Endothelial cell (in vitro differentiated cells): Measurements from ENCODE around the gene WDR93. TPM values are rescaled to one million over a fixed set of nuclear protein-coding genes. Genes with fewer than 3 reads are reported as not detected.

ENCODE experiments used
- DNase-seq: peaks from one replicate; pipeline ENCODE4 v3.0.0; 2021; ENCODE audit warnings: low spot score
- H3K27ac Mint-ChIP-seq: one replicate; pipeline ENCODE4 v1.8.0; 2021; ENCODE audit warnings: mixed read lengths, inconsistent platforms; ENCODE audit not compliant: unreplicated experiment
- H3K27me3 Mint-ChIP-seq: one replicate; pipeline ENCODE4 v1.8.0; 2021; ENCODE audit warnings: mild to moderate bottlenecking, moderate library complexity, mixed read lengths, inconsistent platforms; ENCODE audit not compliant: unreplicated experiment
- H3K36me3 Mint-ChIP-seq: one replicate; pipeline ENCODE4 v1.8.0; 2021; ENCODE audit warnings: mild to moderate bottlenecking, low read depth, mixed read lengths, inconsistent platforms; ENCODE audit not compliant: unreplicated experiment
- H3K4me1 Mint-ChIP-seq: one replicate; pipeline ENCODE4 v1.8.0; 2021; ENCODE audit warnings: mild to moderate bottlenecking, mixed read lengths, inconsistent platforms; ENCODE audit not compliant: unreplicated experiment
- H3K4me3 Mint-ChIP-seq: one replicate; pipeline ENCODE4 v1.8.0; 2021; ENCODE audit warnings: mild to moderate bottlenecking, mixed read lengths, inconsistent platforms; ENCODE audit not compliant: unreplicated experiment
- H3K9me3 Mint-ChIP-seq: one replicate; pipeline ENCODE4 v1.8.0; 2021; ENCODE audit warnings: mixed read lengths, inconsistent platforms; ENCODE audit not compliant: unreplicated experiment
- CTCF ChIP-seq: fragments of 200-600 bp; sonication (generic); IDR thresholded peaks from one replicate; pipeline ENCODE4 v1.5.0; 2021; ENCODE audit warnings: antibody characterized with exemption; ENCODE audit not compliant: unreplicated experiment
- total RNA-seq: library from RNA; stranded (reverse); fragmentation: NEBNext Ultra II Directional; extraction: Animal tissue kit (Norgen Biotek cat#: 25700); gene quantifications from one replicate; pipeline ENCODE4 v1.2.1, GENCODE V29; 2021; ENCODE audit not compliant: unreplicated experiment

The WDR93 gene
- total RNA-seq, 1 donor from 2014 or later, result 0.13 TPM

GRCh38 chr15:89790661-89791060 is 100.0 kb downstream of the WDR93 start:
- Mint-ChIP-seq H3K27me3 (peaks cover 6% of the 10 kb centered on the region), H3K36me3 (peaks cover 57% of the 10 kb centered on the region), H3K9me3 (peaks cover 4% of the 10 kb centered on the region), H3K27ac (no peak overlapping the region), H3K4me3 (peak overlapping the region; percentile 62), H3K4me1 (peaks cover 10% of the 10 kb centered on the region)
- no peak for DNase-seq
- TF ChIP-seq CTCF, result no peak

GRCh38 chr15:89792106-89792805 is 101.6 kb downstream of the WDR93 start:
- H3K4me1 Mint-ChIP-seq, result peaks cover 11% of the 10 kb centered on the region
- H3K4me3 Mint-ChIP-seq, result no peak overlapping the region
- DNase-seq, result no peak
- no peak for TF ChIP-seq CTCF
- no peak overlapping the region for H3K27ac Mint-ChIP-seq
- peaks cover 6% of the 10 kb centered on the region for H3K27me3 Mint-ChIP-seq
- peaks cover 6% of the 10 kb centered on the region for H3K9me3 Mint-ChIP-seq
- H3K36me3 Mint-ChIP-seq, result peaks cover 66% of the 10 kb centered on the region

Other genes starting within 250 kb of the WDR93 start
- gene RHCG, start 194.2 kb upstream of the WDR93 start, total RNA-seq, result not detected
- gene TICRR, start 115.3 kb upstream of the WDR93 start, total RNA-seq, result 4.8 TPM
- gene KIF7, start 35.3 kb upstream of the WDR93 start, total RNA-seq, result 6.4 TPM
- gene PLIN1, start 11.4 kb upstream of the WDR93 start, total RNA-seq, result 0.64 TPM
- gene PEX11A, start 57 bp upstream of the WDR93 start, total RNA-seq, result 4.5 TPM
- gene MESP1, start 60.4 kb downstream of the WDR93 start, total RNA-seq, result not detected
- gene MESP2, start 85.5 kb downstream of the WDR93 start, total RNA-seq, result 0.33 TPM
- 203 TPM for gene ANPEP, start 124.0 kb downstream of the WDR93 start, total RNA-seq
- gene AP3S2, start 203.2 kb downstream of the WDR93 start, total RNA-seq, result 23.2 TPM
- gene ARPIN, start 222.1 kb downstream of the WDR93 start, total RNA-seq, result 13.3 TPM